Measurements from ENCODE around the gene CAPN12.

Gene CAPN12

GRCh38 chr19:38719761-38720558 is 24.3 kb downstream of the CAPN12 start:
- in situ Hi-C loops (cut with MboI; ENCODE audit: low sequenced_read_pairs, unreplicated experiment), result no loop called here

GRCh38 chr19:38718747-38719543 is 25.3 kb downstream of the CAPN12 start:
- no peak for DNase-seq (ENCODE audit: low spot score)
- TF ChIP-seq CTCF (IDR thresholded peaks at IDR 0.05; ENCODE audit: borderline replicate concordance, control extremely low read depth, extremely low read depth, insufficient read depth, missing control alignments), result no peak
- in situ Hi-C loops (cut with MboI; ENCODE audit: low sequenced_read_pairs, unreplicated experiment), result no loop called here

More at GRCh38 chr19:38719761-38720558, 24.3 kb downstream of the CAPN12 start:
- no peak for TF ChIP-seq CTCF (IDR thresholded peaks at IDR 0.05; ENCODE audit: borderline replicate concordance, control extremely low read depth, extremely low read depth, insufficient read depth, missing control alignments)
- no peak for DNase-seq (ENCODE audit: low spot score)

GRCh38 chr19:38717855-38718254 is 26.4 kb downstream of the CAPN12 start:
- in situ Hi-C loops (cut with MboI; ENCODE audit: low sequenced_read_pairs, unreplicated experiment), result no loop called here
- no peak for TF ChIP-seq CTCF (IDR thresholded peaks at IDR 0.05; ENCODE audit: borderline replicate concordance, control extremely low read depth, extremely low read depth, insufficient read depth, missing control alignments)
- DNase-seq (ENCODE audit: low spot score), result no peak

- in situ Hi-C loops (cut with MboI; ENCODE audit: low sequenced_read_pairs, unreplicated experiment), result no loop called here
- TF ChIP-seq CTCF (IDR thresholded peaks at IDR 0.05; ENCODE audit: borderline replicate concordance, control extremely low read depth, extremely low read depth, insufficient read depth, missing control alignments), result no peak
- DNase-seq (ENCODE audit: low spot score), result no peak
Measured at GRCh38 chr19:38717051-38717450, 27.2 kb downstream of the CAPN12 start.

- no peak for TF ChIP-seq CTCF (IDR thresholded peaks at IDR 0.05; ENCODE audit: borderline replicate concordance, control extremely low read depth, extremely low read depth, insufficient read depth, missing control alignments)
- DNase-seq (ENCODE audit: low spot score), result no peak
- in situ Hi-C loops (cut with MboI; ENCODE audit: low sequenced_read_pairs, unreplicated experiment), result no loop called here
Measured at GRCh38 chr19:38715555-38715954, 28.7 kb downstream of the CAPN12 start.

GRCh38 chr19:38714354-38714778 is 29.9 kb downstream of the CAPN12 start:
- DNase-seq (ENCODE audit: low spot score), result no peak
- in situ Hi-C loops (cut with MboI; ENCODE audit: low sequenced_read_pairs, unreplicated experiment), result no loop called here
- TF ChIP-seq CTCF (IDR thresholded peaks at IDR 0.05; ENCODE audit: borderline replicate concordance, control extremely low read depth, extremely low read depth, insufficient read depth, missing control alignments), result no peak
